DOHH2 (cell line): Measurements from ENCODE around the gene TULP4.

Experiments used
- EZH2phosphoT487 ChIP-seq: fragments of 200-600 bp; sonication (generic); IDR thresholded peaks from 2 replicates; pipeline ENCODE4 v1.6.1; 2017; ENCODE audit warnings: borderline replicate concordance, mild to moderate bottlenecking, antibody characterized with exemption, low read length, moderate library complexity, mixed read lengths
- TF ChIP-seq, protein P1 (sequence below): fragments of 200-600 bp; sonication (generic); IDR thresholded peaks from one replicate; pipeline ENCODE4 v1.5.1; 2014; ENCODE audit warnings: antibody characterized with exemption, mild to moderate bottlenecking, low read depth, low read length; ENCODE audit not compliant: poor library complexity, severe bottlenecking

DNA sequence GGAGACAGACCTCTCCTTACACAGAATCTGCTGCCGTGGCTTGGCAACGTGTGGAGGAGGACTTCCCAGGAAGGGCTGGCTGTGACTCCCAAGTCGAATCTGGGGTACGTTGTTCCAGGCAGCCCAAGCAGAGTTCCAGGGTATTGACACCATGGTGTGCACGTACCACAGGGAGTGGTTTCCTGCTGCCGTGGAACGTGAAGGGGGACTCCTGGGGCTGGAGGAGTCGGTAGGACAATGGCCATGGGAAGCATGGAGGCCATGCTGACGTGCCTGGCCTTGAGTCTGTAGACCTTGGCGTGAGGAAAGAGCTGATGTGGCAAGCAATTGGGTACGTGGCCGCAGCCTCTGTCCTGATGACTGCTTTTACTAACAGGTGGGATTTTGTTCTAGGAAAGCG, 119.3 kb downstream of the TULP4 start:
- TF ChIP-seq, protein P1, sequence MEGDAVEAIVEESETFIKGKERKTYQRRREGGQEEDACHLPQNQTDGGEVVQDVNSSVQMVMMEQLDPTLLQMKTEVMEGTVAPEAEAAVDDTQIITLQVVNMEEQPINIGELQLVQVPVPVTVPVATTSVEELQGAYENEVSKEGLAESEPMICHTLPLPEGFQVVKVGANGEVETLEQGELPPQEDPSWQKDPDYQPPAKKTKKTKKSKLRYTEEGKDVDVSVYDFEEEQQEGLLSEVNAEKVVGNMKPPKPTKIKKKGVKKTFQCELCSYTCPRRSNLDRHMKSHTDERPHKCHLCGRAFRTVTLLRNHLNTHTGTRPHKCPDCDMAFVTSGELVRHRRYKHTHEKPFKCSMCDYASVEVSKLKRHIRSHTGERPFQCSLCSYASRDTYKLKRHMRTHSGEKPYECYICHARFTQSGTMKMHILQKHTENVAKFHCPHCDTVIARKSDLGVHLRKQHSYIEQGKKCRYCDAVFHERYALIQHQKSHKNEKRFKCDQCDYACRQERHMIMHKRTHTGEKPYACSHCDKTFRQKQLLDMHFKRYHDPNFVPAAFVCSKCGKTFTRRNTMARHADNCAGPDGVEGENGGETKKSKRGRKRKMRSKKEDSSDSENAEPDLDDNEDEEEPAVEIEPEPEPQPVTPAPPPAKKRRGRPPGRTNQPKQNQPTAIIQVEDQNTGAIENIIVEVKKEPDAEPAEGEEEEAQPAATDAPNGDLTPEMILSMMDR = no peak
- no peak for TF ChIP-seq EZH2phosphoT487
